HCT116 (cell line): ENCODE results near the gene CACNA1C. TPM values are rescaled to one million over a fixed set of nuclear protein-coding genes. Genes with fewer than 3 reads are reported as not detected.

ENCODE experiments used
- ATAC-seq: fragments of 200-7000 bp; cut with Tn5 transposase; 2 replicates; pipeline ENCODE4 v1.9.1; 2020; ENCODE audit warnings: mild to moderate bottlenecking, moderate library complexity
- BruUV-seq: library from RNA; stranded (reverse); fragments of 400-500 nt; replicated peaks from 2 replicates; lab custom pipeline; 2021; lab: Mats Ljungman, UMichigan
- CTCF ChIA-PET: fragments of 300-600 bp; sonication (Branson Sonifier 250); formaldehyde crosslinking; loops from one replicate; lab custom pipeline; 2021; ENCODE audit warnings: antibody characterized with exemption; lab: Charles Lee
- POLR2A ChIA-PET: fragments of 300-600, 350-600 bp; sonication (Branson Sonifier 250); formaldehyde crosslinking; loops from one replicate; lab custom pipeline; 2021; ENCODE audit warnings: antibody characterized with exemption; lab: Charles Lee
- RAD21 ChIA-PET, 2 experiments: fragments of 300-600 bp; sonication (Branson Sonifier 250); formaldehyde crosslinking; loops; one replicate each; lab custom pipeline; 2023; ENCODE audit warnings: low total read pairs in 2 of 2; ENCODE audit not compliant: uncharacterized antibody in 2 of 2, unreplicated experiment in 2 of 2, low non-redundant PET in 1 of 2; lab: Charles Lee
- DNase-seq: peaks from one replicate; pipeline ENCODE4 v3.0.0-alpha.2; 2010; ENCODE audit warnings: low read depth, low spot score
- H2AFZ ChIP-seq: fragments of 200-600 bp; shearing (Covaris generic), sonication (generic); 2 replicates; pipeline ENCODE4 v1.6.1; 2017; ENCODE audit warnings: low read depth, mixed run types, mixed read lengths, antibody characterized with exemption, low read length; ENCODE audit not compliant: poor library complexity, severe bottlenecking
- H3K27ac ChIP-seq: 2 replicates; pipeline ENCODE4 v1.5.1; 2012; ENCODE audit warnings: low read depth, low read length
- H3K27me3 ChIP-seq: fragments of 200-600 bp; sonication (generic); 2 replicates; pipeline ENCODE4 v1.6.1; 2016; ENCODE audit warnings: mixed run types, low read length, mixed read lengths; ENCODE audit not compliant: insufficient read depth
- H3K36me3 ChIP-seq, 2 experiments: fragments of 200-500 bp in 1 of 2; fragments of 200-600 bp in 1 of 2; sonication (Bioruptor generic) in 1 of 2; sonication (generic) in 1 of 2; 2 replicates each; pipeline versions ENCODE4 v1.5.1 to v1.6.1; 2014 to 2016; ENCODE audit warnings: low read length in 2 of 2, inconsistent platforms in 1 of 2, mixed read lengths in 1 of 2, mixed run types in 1 of 2; ENCODE audit not compliant: insufficient read depth in 2 of 2, control insufficient read depth in 1 of 2
- H3K4me1 ChIP-seq, 2 experiments: fragments of 200-600 bp in 1 of 2; sonication (generic) in 1 of 2; 2 replicates each; pipeline versions ENCODE4 v1.5.1 to v1.6.1; 2012 to 2017; ENCODE audit warnings: low read length in 2 of 2, inconsistent platforms in 1 of 2, mild to moderate bottlenecking in 1 of 2, mixed read lengths in 1 of 2, mixed run types in 1 of 2, moderate library complexity in 1 of 2; ENCODE audit not compliant: insufficient read depth in 2 of 2, control insufficient read depth in 1 of 2
- H3K4me2 ChIP-seq: fragments of 200-600 bp; sonication (generic); 2 replicates; pipeline ENCODE4 v1.6.1; 2017; ENCODE audit warnings: mixed run types, low read length, mixed read lengths
- H3K4me3 ChIP-seq, 2 experiments: fragments of 200-600 bp in 1 of 2; sonication (generic) in 1 of 2; replicated peaks in 1 of 2; 2 replicates each; pipeline ENCODE4 v1.5.1; 2011 to 2016; ENCODE audit warnings: low read length in 2 of 2, control low read depth in 1 of 2, low read depth in 1 of 2, mild to moderate bottlenecking in 1 of 2, mixed read lengths in 1 of 2, mixed run types in 1 of 2
- H3K79me2 ChIP-seq: fragments of 200-600 bp; sonication (generic); 2 replicates; pipeline ENCODE4 v1.6.1; 2017; ENCODE audit warnings: mild to moderate bottlenecking, mixed run types, low read length, moderate library complexity, mixed read lengths; ENCODE audit not compliant: insufficient read depth
- H3K9ac ChIP-seq: fragments of 200-600 bp; sonication (generic); 2 replicates; pipeline ENCODE4 v1.6.1; 2016; ENCODE audit warnings: low read length, mixed read lengths
- H3K9me2 ChIP-seq: fragments of 200-600 bp; sonication (generic), shearing (Covaris generic); 2 replicates; pipeline ENCODE4 v1.6.1; 2017; ENCODE audit warnings: mixed run types, mild to moderate bottlenecking, moderate library complexity; ENCODE audit not compliant: insufficient read depth
- H3K9me3 ChIP-seq, 2 experiments: fragments of 200-500 bp in 1 of 2; fragments of 200-600 bp in 1 of 2; sonication (Bioruptor generic) in 1 of 2; sonication (generic) in 1 of 2; 2 replicates each; pipeline ENCODE4 v1.6.1; 2014 to 2017; ENCODE audit warnings: low read length in 2 of 2, mixed read lengths in 2 of 2, inconsistent platforms in 1 of 2, low read depth in 1 of 2, mild to moderate bottlenecking in 1 of 2, mixed run types in 1 of 2, moderate library complexity in 1 of 2; ENCODE audit not compliant: control insufficient read depth in 1 of 2, insufficient read depth in 1 of 2
- H4K20me1 ChIP-seq: fragments of 200-600 bp; sonication (generic), shearing (Covaris generic); 2 replicates; pipeline ENCODE4 v1.6.1; 2017; ENCODE audit warnings: mixed run types, mild to moderate bottlenecking, moderate library complexity; ENCODE audit not compliant: insufficient read depth
- CBX3 ChIP-seq: IDR thresholded peaks from 2 replicates; pipeline ENCODE4 v1.6.1; 2012; ENCODE audit warnings: low read depth
- EZH2 ChIP-seq: fragments of 200-600 bp; sonication (generic); IDR thresholded peaks from 2 replicates; pipeline ENCODE4 v1.6.1; 2017; ENCODE audit warnings: antibody characterized with exemption, mixed run types
- EZH2phosphoT487 ChIP-seq: fragments of 200-600 bp; IDR thresholded peaks from 2 replicates; pipeline ENCODE4 v1.6.1; 2018; ENCODE audit warnings: antibody characterized with exemption, borderline replicate concordance
- MAX ChIP-seq: IDR thresholded peaks from 2 replicates; pipeline ENCODE4 v1.6.1; 2012
- POLR2AphosphoS5 ChIP-seq: IDR thresholded peaks from 2 replicates; pipeline ENCODE4 v1.6.1; 2011; ENCODE audit warnings: mild to moderate bottlenecking, low read depth, low read length, moderate library complexity
- REST ChIP-seq: IDR thresholded peaks from 2 replicates; pipeline ENCODE4 v1.6.1; 2012; ENCODE audit warnings: low read depth
- SIN3A ChIP-seq: IDR thresholded peaks from 2 replicates; pipeline ENCODE4 v1.6.1; 2012; ENCODE audit warnings: low read depth
- YY1 ChIP-seq: IDR thresholded peaks from 2 replicates; pipeline ENCODE4 v1.6.1; 2011; ENCODE audit warnings: low read length, low read depth, moderate library complexity, mild to moderate bottlenecking; ENCODE audit not compliant: insufficient replicate concordance; ENCODE audit errors: extremely low read depth
- ZFX ChIP-seq: fragments of 450-650 bp; IDR thresholded peaks from 2 replicates; pipeline ENCODE4 v1.6.1; 2017
- intact Hi-C: fragments of 100-400 bp; cut with micrococcal nuclease; formaldehyde crosslinking; loops from 2 replicates; pipeline ENCODE4 v1.10.0; 2022
- total RNA-seq: library from RNA; stranded (reverse); gene quantifications from one replicate; pipeline ENCODE4 v1.2.1, GENCODE V29; 2021; ENCODE audit not compliant: unreplicated experiment

CACNA1C gene
- total RNA-seq, 1 experiment from 2014 or later, result 0.05 TPM

- no peaks in the 10 kb centered on the region for H3K9me3 ChIP-seq
- peaks cover 22 to 30% of the 10 kb centered on the region in 2 experiments for H3K4me1 ChIP-seq
- H2AFZ ChIP-seq, result no peak overlapping the region
- no peaks in the 10 kb centered on the region for H3K9me2 ChIP-seq
- no peaks in the 10 kb centered on the region for H4K20me1 ChIP-seq
- CTCF ChIA-PET, result no interaction called here
- RAD21 ChIA-PET, result no interaction called here
- H3K9ac ChIP-seq, result no peak overlapping the region
- intact Hi-C loops, result no loop called here
- DNase-seq, result no peak
- ATAC-seq, result no peak
- POLR2A ChIA-PET, result no interaction called here
- H3K4me2 ChIP-seq, result no peak overlapping the region
- BruUV-seq, result no TSS peak
- no peak overlapping the region for H3K27ac ChIP-seq
- no peaks in the 10 kb centered on the region for H3K36me3 ChIP-seq
- peaks cover 3% of the 10 kb centered on the region; the same call in 1 of the 2 replicates for H3K27me3 ChIP-seq
- TF ChIP-seq EZH2 (no peak), MAX (no peak), SIN3A (no peak), POLR2AphosphoS5 (no peak), REST (no peak), YY1 (no peak), EZH2phosphoT487 (no peak), CBX3 (no peak), ZFX (no peak)
- TF ChIP-seq, all 23 proteins: peak for 0
- no peak overlapping the region for H3K4me3 ChIP-seq
- no peaks in the 10 kb centered on the region for H3K79me2 ChIP-seq
Measured at GRCh38 chr12:2637371-2637770, 584.6 kb downstream of the CACNA1C start.
